HL-60/S4 (cell line): ENCODE data around the gene PPP1R14D.

ENCODE experiments used
- in situ Hi-C: fragments of 300-500 bp; cut with MboI; formaldehyde crosslinking; loops from 2 replicates; pipeline ENCODE4 v1.14.3; 2022; ENCODE audit warnings: low sequenced_read_pairs

The PPP1R14D gene

GRCh38 chr15:40853241-40853890 lies 24.9 kb upstream of the PPP1R14D start:
- in situ Hi-C loops = no loop called here

GRCh38 chr15:40852529-40852928 lies 24.0 kb upstream of the PPP1R14D start:
- in situ Hi-C loops = no loop called here

GRCh38 chr15:40850576-40851112 lies 22.1 kb upstream of the PPP1R14D start:
- in situ Hi-C loops = no loop called here

GRCh38 chr15:40847223-40847961 lies 18.9 kb upstream of the PPP1R14D start:
- in situ Hi-C loops = no loop called here

- in situ Hi-C loops = no loop called here
These were observed 18.3 kb upstream of the PPP1R14D start for GRCh38 chr15:40846841-40847222.

- in situ Hi-C loops = no loop called here
These were observed 17.2 kb upstream of the PPP1R14D start for GRCh38 chr15:40845511-40846284.

- in situ Hi-C loops = no loop called here
These were observed 16.5 kb upstream of the PPP1R14D start for GRCh38 chr15:40845036-40845435.

GRCh38 chr15:40844696-40845030 lies 16.2 kb upstream of the PPP1R14D start:
- in situ Hi-C loops = no loop called here

GRCh38 chr15:40843885-40844695 lies 15.6 kb upstream of the PPP1R14D start, which contains the start of gene SPINT1:
Gene SPINT1, plus strand, starts transcription at chr15:40844048. Its CDS starts 507 bp downstream, at chr15:40844555.
- in situ Hi-C loops = no loop called here

GRCh38 chr15:40843261-40843884 lies 14.9 kb upstream of the PPP1R14D start:
- in situ Hi-C loops = no loop called here

- in situ Hi-C loops = no loop called here
These were observed 13.2 kb upstream of the PPP1R14D start for GRCh38 chr15:40841741-40842140.

GRCh38 chr15:40838756-40839155 lies 10.2 kb upstream of the PPP1R14D start:
- in situ Hi-C loops = no loop called here

- in situ Hi-C loops = no loop called here
These were observed 7.5 kb upstream of the PPP1R14D start for GRCh38 chr15:40836020-40836419.

GRCh38 chr15:40832903-40833302 lies 4.4 kb upstream of the PPP1R14D start:
- in situ Hi-C loops = no loop called here

- in situ Hi-C loops = no loop called here
These were observed 3.4 kb upstream of the PPP1R14D start for GRCh38 chr15:40831861-40832260.

- in situ Hi-C loops = no loop called here
These were observed 2.4 kb upstream of the PPP1R14D start for GRCh38 chr15:40830884-40831283.

- in situ Hi-C loops = no loop called here
These were observed 607 bp upstream of the PPP1R14D start for GRCh38 chr15:40829115-40829514.

- in situ Hi-C loops = no loop called here
These were observed 2.0 kb downstream of the PPP1R14D start for GRCh38 chr15:40826423-40827075.

- in situ Hi-C loops = no loop called here
These were observed 2.7 kb downstream of the PPP1R14D start for GRCh38 chr15:40825661-40826422.
